Natural killer cell (primary cell): ENCODE data around the gene RAB15. TPM values are rescaled to one million over a fixed set of nuclear protein-coding genes. Genes with fewer than 3 reads are reported as not detected.

ENCODE experiments used
- ATAC-seq, 3 donors: fragments of 150-1000 bp in 2 of 3; fragments of 200-7000 bp in 1 of 3; cut with Tn5 transposase; 1 replicate in 1 of 3; 2 replicates in 2 of 3; pipeline ENCODE4 v1.10.0; 2021; ENCODE audit warnings: mild to moderate bottlenecking in 2 of 3, moderate library complexity in 2 of 3
- DNase-seq, 2 donors: peaks; one replicate each; pipeline versions ENCODE4 v3.0.0 to v3.0.0-alpha.2; 2013 to 2021; ENCODE audit warnings: mixed read lengths in 1 of 2
- H3K27ac ChIP-seq: one replicate; pipeline ENCODE4 v1.5.1; 2013; ENCODE audit warnings: mild to moderate bottlenecking, low read length
- H3K27me3 ChIP-seq: one replicate; pipeline ENCODE4 v1.6.1; 2013; ENCODE audit warnings: low read length; ENCODE audit not compliant: control insufficient read depth, insufficient read depth
- H3K36me3 ChIP-seq: one replicate; pipeline ENCODE4 v1.6.1; 2013; ENCODE audit warnings: low read length; ENCODE audit not compliant: control insufficient read depth, insufficient read depth
- H3K4me1 ChIP-seq: one replicate; pipeline ENCODE4 v1.6.1; 2013; ENCODE audit warnings: low read length; ENCODE audit not compliant: control insufficient read depth, insufficient read depth
- H3K4me3 ChIP-seq: one replicate; pipeline ENCODE4 v1.5.1; 2013; ENCODE audit warnings: low read length
- H3K9me3 ChIP-seq: one replicate; pipeline ENCODE4 v1.6.1; 2013; ENCODE audit warnings: low read length; ENCODE audit not compliant: control insufficient read depth, insufficient read depth
- H3K27ac Mint-ChIP-seq, 2 donors: one replicate each; pipeline ENCODE4 v1.8.0; 2022; ENCODE audit warnings: mild to moderate bottlenecking in 2 of 2, mixed read lengths in 2 of 2, moderate library complexity in 1 of 2
- H3K27me3 Mint-ChIP-seq, 2 donors: one replicate each; pipeline ENCODE4 v1.8.0; 2022; ENCODE audit warnings: low read depth in 2 of 2, mixed read lengths in 2 of 2
- H3K36me3 Mint-ChIP-seq: one replicate; pipeline ENCODE4 v1.8.0; 2022; ENCODE audit warnings: mixed read lengths
- H3K4me1 Mint-ChIP-seq, 2 donors: one replicate each; pipeline ENCODE4 v1.8.0; 2022; ENCODE audit warnings: mixed read lengths in 2 of 2
- H3K4me3 Mint-ChIP-seq: one replicate; pipeline ENCODE4 v1.8.0; 2022; ENCODE audit warnings: mild to moderate bottlenecking, moderate library complexity, mixed read lengths
- H3K9me3 Mint-ChIP-seq, 2 donors: one replicate each; pipeline ENCODE4 v1.8.0; 2022; ENCODE audit warnings: mixed read lengths in 2 of 2
- CTCF ChIP-seq: fragments of 200-600 bp; IDR thresholded peaks from one replicate; pipeline ENCODE4 v1.8.0; 2022; ENCODE audit warnings: antibody characterized with exemption
- WGBS: methylation state at CpG from one replicate; pipeline ENCODE4 v1.1.7; 2013; ENCODE audit warnings: missing lambda C conversion rate; ENCODE audit not compliant: insufficient coverage; 5-methylcytosine and 5-hydroxymethylcytosine counted together
- intact Hi-C: fragments of 100-400 bp; cut with micrococcal nuclease; formaldehyde crosslinking; loops from one replicate; pipeline ENCODE4 v1.14.2; 2022
- total RNA-seq, 4 donors: library from RNA; stranded (reverse); fragments of 120-200 nt in 1 of 4; gene quantifications; one replicate each; pipeline versions ENCODE4 v1.2.3 to v1.2.4, GENCODE V29; 2013 to 2022

RAB15 gene
- total RNA-seq, 3 donors from 2014 or later (not counting 1 experiment from before 2014, with no cell fraction given), result 0.82 to 3.2 (median 1.7) TPM

- Histone ChIP-seq H3K9me3 (no peaks in the 10 kb centered on the region), H3K27ac (no peak within 1 kb of the TSS), H3K27me3 (no peaks in the 10 kb centered on the region), H3K4me3 (no peak within 1 kb of the TSS), H3K36me3 (peaks cover 10% of the 10 kb centered on the region), H3K4me1 (peaks cover 14% of the 10 kb centered on the region)
- Mint-ChIP-seq H3K4me3 (peak within 1 kb of the TSS; percentile 25), H3K4me1 (peaks cover 36 to 65% of the 10 kb centered on the region in 2 donors), H3K27me3 (no peaks in the 10 kb centered on the region), H3K9me3 (no peaks in the 10 kb centered on the region), H3K27ac (peak within 1 kb of the TSS; percentile 23 to 74), H3K36me3 (no peaks in the 10 kb centered on the region)
- 91% methylated on average over 13 of the region's 13 CpGs for WGBS
- TF ChIP-seq CTCF, result no peak
- DNase-seq (no peak), ATAC-seq (no peak)
- intact Hi-C loops, result no loop called here
Observed at GRCh38 chr14:64942531-64943111, 29.5 kb downstream of the RAB15 start, which contains the start of gene GPX2. TSS of gene GPX2 (minus strand) at chr14:64942745. CDS start at chr14:64942726, 19 bp downstream.

GRCh38 chr14:64940336-64940910 lies 31.7 kb downstream of the RAB15 start:
- no peak overlapping the region for H3K4me3 Mint-ChIP-seq
- no peak overlapping the region for H3K27ac ChIP-seq
- intact Hi-C loops, result no loop called here
- no peak overlapping the region for H3K4me3 ChIP-seq
- ATAC-seq (no peak), DNase-seq (no peak)
- no peaks in the 10 kb centered on the region for H3K9me3 Mint-ChIP-seq
- WGBS, result 89% methylated on average over 3 of the region's 3 CpGs
- peaks cover 10% of the 10 kb centered on the region for H3K36me3 ChIP-seq
- H3K27ac Mint-ChIP-seq, result peak overlapping the region in 1 of 2 donors; percentile 37
- peaks cover 54 to 76% of the 10 kb centered on the region in 2 donors for H3K4me1 Mint-ChIP-seq
- no peaks in the 10 kb centered on the region for H3K27me3 ChIP-seq
- no peaks in the 10 kb centered on the region for H3K36me3 Mint-ChIP-seq
- peaks cover 14% of the 10 kb centered on the region for H3K4me1 ChIP-seq
- no peak for TF ChIP-seq CTCF
- no peaks in the 10 kb centered on the region for H3K9me3 ChIP-seq
- no peaks in the 10 kb centered on the region for H3K27me3 Mint-ChIP-seq

GRCh38 chr14:64939817-64940190 lies 32.3 kb downstream of the RAB15 start:
- H3K27ac Mint-ChIP-seq, result peak overlapping the region in 1 of 2 donors; percentile 37
- no peak for DNase-seq
- no peaks in the 10 kb centered on the region for H3K27me3 ChIP-seq
- peaks cover 14% of the 10 kb centered on the region for H3K4me1 ChIP-seq
- H3K36me3 ChIP-seq, result peaks cover 12% of the 10 kb centered on the region
- no peak overlapping the region for H3K4me3 ChIP-seq
- no peaks in the 10 kb centered on the region for H3K36me3 Mint-ChIP-seq
- WGBS, result 76% methylated on average over 2 of the region's 3 CpGs
- H3K27me3 Mint-ChIP-seq, result no peaks in the 10 kb centered on the region
- no peak overlapping the region for H3K4me3 Mint-ChIP-seq
- no peak for TF ChIP-seq CTCF
- H3K27ac ChIP-seq, result no peak overlapping the region
- intact Hi-C loops, result no loop called here
- peaks cover 55 to 76% of the 10 kb centered on the region in 2 donors for H3K4me1 Mint-ChIP-seq
- no peaks in the 10 kb centered on the region for H3K9me3 Mint-ChIP-seq
- no peak for ATAC-seq
- H3K9me3 ChIP-seq, result no peaks in the 10 kb centered on the region
